Endodermal cell (in vitro differentiated cells): Measurements from ENCODE around the gene MAVS. TPM values are rescaled to one million over a fixed set of nuclear protein-coding genes. Genes with fewer than 3 reads are reported as not detected.

Experiments
- DNase-seq: peaks from one replicate; pipeline ENCODE4 v3.0.0-alpha.2; 2017
- H3K27ac ChIP-seq: 2 replicates; pipeline ENCODE4 v1.5.1; 2013; ENCODE audit warnings: mild to moderate bottlenecking, low read depth, low read length, moderate library complexity
- H3K27me3 ChIP-seq: 2 replicates; pipeline ENCODE4 v1.6.1; 2013; ENCODE audit warnings: mild to moderate bottlenecking, low read length, moderate library complexity; ENCODE audit not compliant: insufficient read depth, control insufficient read depth, poor library complexity, severe bottlenecking
- H3K36me3 ChIP-seq: 2 replicates; pipeline ENCODE4 v1.7.0; 2013; ENCODE audit warnings: mild to moderate bottlenecking, low read length, moderate library complexity; ENCODE audit not compliant: control insufficient read depth, insufficient read depth
- H3K4me1 ChIP-seq: one replicate; pipeline ENCODE4 v1.7.0; 2013; ENCODE audit warnings: low read length; ENCODE audit not compliant: control insufficient read depth, insufficient read depth
- H3K4me3 ChIP-seq: 2 replicates; pipeline ENCODE4 v1.5.1; 2013; ENCODE audit warnings: mild to moderate bottlenecking, low read length, moderate library complexity
- H3K9ac ChIP-seq: 2 replicates; pipeline ENCODE4 v1.6.1; 2013; ENCODE audit warnings: mild to moderate bottlenecking, low read length, moderate library complexity; ENCODE audit not compliant: poor library complexity, severe bottlenecking; ENCODE audit errors: extremely low read depth
- H3K9me3 ChIP-seq: 2 replicates; pipeline ENCODE4 v1.6.1; 2013; ENCODE audit warnings: mild to moderate bottlenecking, low read length, moderate library complexity; ENCODE audit not compliant: control insufficient read depth
- H3K27ac Mint-ChIP-seq: 2 replicates; pipeline ENCODE4 v1.8.0; 2020; ENCODE audit warnings: mixed read lengths
- H3K27me3 Mint-ChIP-seq: 2 replicates; pipeline ENCODE4 v1.8.0; 2021; ENCODE audit warnings: mild to moderate bottlenecking, mixed read lengths; ENCODE audit not compliant: insufficient read depth
- H3K36me3 Mint-ChIP-seq: 2 replicates; pipeline ENCODE4 v1.8.0; 2020; ENCODE audit warnings: low read depth, mixed read lengths
- H3K4me1 Mint-ChIP-seq: 2 replicates; pipeline ENCODE4 v1.8.0; 2020; ENCODE audit warnings: mixed read lengths
- H3K4me3 Mint-ChIP-seq: 2 replicates; pipeline ENCODE4 v1.8.0; 2020; ENCODE audit warnings: mild to moderate bottlenecking, moderate library complexity, mixed read lengths
- H3K9me3 Mint-ChIP-seq: 2 replicates; pipeline ENCODE4 v1.8.0; 2020; ENCODE audit warnings: mild to moderate bottlenecking, mixed read lengths
- WGBS, 2 experiments: methylation state at CpG; one replicate each; pipeline versions ENCODE4 v1.1.5 to v1.1.7; 2013; ENCODE audit warnings: missing lambda C conversion rate in 2 of 2, mixed read lengths in 1 of 2; ENCODE audit not compliant: insufficient coverage in 1 of 2, insufficient read length in 1 of 2; 5-methylcytosine and 5-hydroxymethylcytosine counted together
- total RNA-seq, 2 donors: library from RNA; stranded (reverse); fragmentation: NEBNext Ultra II Directional in 1 of 2; extraction: Animal tissue kit (Norgen Biotek cat#: 25700) in 1 of 2; gene quantifications; 2 replicates in 1 of 2; 3 replicates in 1 of 2; pipeline ENCODE4 v1.2.1, GENCODE V29; 2021
- TF ChIP-seq, protein P1 (sequence below): fragments of 200-600 bp; sonication (generic); conservative IDR thresholded peaks from 2 replicates; pipeline ENCODE4 v1.5.0; 2021; ENCODE audit warnings: antibody characterized with exemption, mild to moderate bottlenecking

The MAVS gene
- total RNA-seq, 2 donors from 2014 or later, result 43.1 to 43.2 TPM

DNA sequence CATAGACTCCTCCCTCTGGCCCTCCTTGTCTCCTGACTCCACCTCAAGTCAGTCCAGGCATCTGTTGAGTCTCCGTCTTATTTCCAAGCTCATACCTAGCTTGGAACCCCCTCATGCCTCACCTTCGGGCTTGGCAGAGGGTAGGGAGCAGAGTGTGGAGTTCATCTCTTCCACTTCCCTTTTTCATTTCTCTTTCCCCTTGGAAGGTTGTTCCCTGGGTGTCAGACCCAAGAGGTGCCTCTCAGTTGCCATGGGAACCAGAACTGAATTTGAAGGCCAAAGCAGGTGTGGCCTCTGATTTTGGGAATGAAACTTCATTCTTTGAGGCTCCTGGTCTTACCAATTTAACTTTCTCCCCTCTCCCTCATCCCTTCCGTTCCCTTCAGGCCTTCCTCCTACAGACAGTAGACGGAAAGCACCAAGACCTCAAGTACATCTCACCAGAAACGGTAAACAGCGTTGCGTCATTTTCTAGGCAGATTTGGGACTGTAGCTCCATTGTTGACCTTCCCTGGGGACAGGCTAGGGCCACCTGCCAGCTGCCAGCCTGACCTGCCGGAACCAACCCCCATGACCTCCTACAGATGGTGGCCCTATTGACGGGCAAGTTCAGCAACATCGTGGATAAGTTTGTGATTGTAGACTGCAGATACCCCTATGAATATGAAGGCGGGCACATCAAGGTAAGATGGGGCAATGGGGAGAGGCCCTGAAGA is 44.0 kb upstream of the MAVS start:
- TF ChIP-seq, protein P1, sequence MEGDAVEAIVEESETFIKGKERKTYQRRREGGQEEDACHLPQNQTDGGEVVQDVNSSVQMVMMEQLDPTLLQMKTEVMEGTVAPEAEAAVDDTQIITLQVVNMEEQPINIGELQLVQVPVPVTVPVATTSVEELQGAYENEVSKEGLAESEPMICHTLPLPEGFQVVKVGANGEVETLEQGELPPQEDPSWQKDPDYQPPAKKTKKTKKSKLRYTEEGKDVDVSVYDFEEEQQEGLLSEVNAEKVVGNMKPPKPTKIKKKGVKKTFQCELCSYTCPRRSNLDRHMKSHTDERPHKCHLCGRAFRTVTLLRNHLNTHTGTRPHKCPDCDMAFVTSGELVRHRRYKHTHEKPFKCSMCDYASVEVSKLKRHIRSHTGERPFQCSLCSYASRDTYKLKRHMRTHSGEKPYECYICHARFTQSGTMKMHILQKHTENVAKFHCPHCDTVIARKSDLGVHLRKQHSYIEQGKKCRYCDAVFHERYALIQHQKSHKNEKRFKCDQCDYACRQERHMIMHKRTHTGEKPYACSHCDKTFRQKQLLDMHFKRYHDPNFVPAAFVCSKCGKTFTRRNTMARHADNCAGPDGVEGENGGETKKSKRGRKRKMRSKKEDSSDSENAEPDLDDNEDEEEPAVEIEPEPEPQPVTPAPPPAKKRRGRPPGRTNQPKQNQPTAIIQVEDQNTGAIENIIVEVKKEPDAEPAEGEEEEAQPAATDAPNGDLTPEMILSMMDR, result no peak
- Mint-ChIP-seq H3K4me1 (peaks cover 20% of the 10 kb centered on the region), H3K36me3 (peaks cover 43% of the 10 kb centered on the region), H3K27me3 (no peaks in the 10 kb centered on the region), H3K27ac (no peak overlapping the region), H3K9me3 (no peaks in the 10 kb centered on the region), H3K4me3 (no peak overlapping the region)
- H3K36me3 ChIP-seq, result peaks cover 35% of the 10 kb centered on the region
- H3K27ac ChIP-seq, result no peak overlapping the region
- no peak overlapping the region for H3K4me3 ChIP-seq
- H3K4me1 ChIP-seq, result peaks cover 15% of the 10 kb centered on the region
- 94 to 100% methylated on average over 5 to 11 of the region's 11 CpGs for WGBS, 2 experiments
- H3K9me3 ChIP-seq, result no peaks in the 10 kb centered on the region
- H3K27me3 ChIP-seq, result no peaks in the 10 kb centered on the region
- DNase-seq, result no peak
- no peak overlapping the region for H3K9ac ChIP-seq

DNA sequence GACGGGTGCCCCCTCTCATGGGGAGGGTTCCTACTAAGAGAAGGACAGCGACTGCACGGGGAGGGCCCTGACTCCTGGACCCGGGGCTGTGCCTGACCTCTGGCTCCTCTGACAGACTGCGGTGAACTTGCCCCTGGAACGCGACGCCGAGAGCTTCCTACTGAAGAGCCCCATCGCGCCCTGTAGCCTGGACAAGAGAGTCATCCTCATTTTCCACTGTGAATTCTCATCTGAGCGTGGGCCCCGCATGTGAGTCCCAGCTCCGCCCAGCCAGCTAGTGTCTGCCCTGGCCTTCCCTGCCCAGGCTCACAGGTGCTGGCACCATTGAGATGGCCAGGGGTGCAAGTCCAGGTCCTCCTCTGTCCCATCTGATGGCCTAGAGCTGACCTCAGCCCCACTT is 43.3 kb upstream of the MAVS start:
- H3K4me3 Mint-ChIP-seq, result no peak overlapping the region
- H3K27ac Mint-ChIP-seq, result no peak overlapping the region
- WGBS, 2 experiments, result 91 to 93% methylated on average over 14 of the region's 14 CpGs

DNA sequence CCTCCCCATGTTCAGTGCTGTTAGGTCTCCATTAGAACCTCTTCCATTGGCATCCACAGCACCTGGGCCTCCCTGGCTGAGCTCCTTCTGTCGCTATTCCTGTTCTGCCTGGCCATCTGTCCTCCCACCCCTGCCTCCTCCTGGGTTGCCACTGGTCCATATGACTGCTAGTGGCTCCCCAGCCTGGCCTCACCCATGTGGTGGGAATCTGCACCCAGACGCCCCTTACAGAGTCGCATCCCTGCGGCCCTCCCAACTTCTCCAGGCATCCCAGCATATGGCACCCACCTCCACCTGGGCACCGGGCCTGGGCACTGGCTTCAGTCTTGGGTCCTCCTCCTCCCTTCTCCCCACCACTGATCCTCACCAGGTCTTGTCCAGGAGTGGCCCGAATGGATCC is 42.8 kb upstream of the MAVS start:
- H3K27me3 Mint-ChIP-seq, result no peaks in the 10 kb centered on the region
- Histone ChIP-seq H3K4me3 (no peak overlapping the region), H3K4me1 (peaks cover 14% of the 10 kb centered on the region), H3K36me3 (peaks cover 33% of the 10 kb centered on the region), H3K9me3 (no peaks in the 10 kb centered on the region), H3K27ac (no peak overlapping the region), H3K27me3 (no peaks in the 10 kb centered on the region), H3K9ac (no peak overlapping the region)
- peaks cover 25% of the 10 kb centered on the region for H3K4me1 Mint-ChIP-seq
- H3K27ac Mint-ChIP-seq, result no peak overlapping the region
- peaks cover 1% of the 10 kb centered on the region for H3K9me3 Mint-ChIP-seq
- H3K4me3 Mint-ChIP-seq, result no peak overlapping the region
- peaks cover 43% of the 10 kb centered on the region for H3K36me3 Mint-ChIP-seq
- TF ChIP-seq, protein P1, result no peak
- 73 to 80% methylated on average over 3 to 6 of the region's 6 CpGs for whole genome bisulfite sequencing, 2 experiments
- no peak for DNase-seq

More for the DNA sequence above, 43.3 kb upstream of the MAVS start:
- H3K36me3 Mint-ChIP-seq, result peaks cover 43% of the 10 kb centered on the region
- H3K36me3 ChIP-seq, result peaks cover 35% of the 10 kb centered on the region
- H3K27me3 Mint-ChIP-seq, result no peaks in the 10 kb centered on the region
- no peak for DNase-seq
- no peak overlapping the region for H3K9ac ChIP-seq
- H3K9me3 Mint-ChIP-seq, result peaks cover 1% of the 10 kb centered on the region
- peaks cover 15% of the 10 kb centered on the region for H3K4me1 ChIP-seq
- TF ChIP-seq, protein P1, result no peak
- no peaks in the 10 kb centered on the region for H3K9me3 ChIP-seq
- no peak overlapping the region for H3K27ac ChIP-seq
- H3K27me3 ChIP-seq, result no peaks in the 10 kb centered on the region
- H3K4me3 ChIP-seq, result no peak overlapping the region
- peaks cover 25% of the 10 kb centered on the region for H3K4me1 Mint-ChIP-seq
